Measurements from ENCODE around the gene GORASP2.

Gene GORASP2

DNA sequence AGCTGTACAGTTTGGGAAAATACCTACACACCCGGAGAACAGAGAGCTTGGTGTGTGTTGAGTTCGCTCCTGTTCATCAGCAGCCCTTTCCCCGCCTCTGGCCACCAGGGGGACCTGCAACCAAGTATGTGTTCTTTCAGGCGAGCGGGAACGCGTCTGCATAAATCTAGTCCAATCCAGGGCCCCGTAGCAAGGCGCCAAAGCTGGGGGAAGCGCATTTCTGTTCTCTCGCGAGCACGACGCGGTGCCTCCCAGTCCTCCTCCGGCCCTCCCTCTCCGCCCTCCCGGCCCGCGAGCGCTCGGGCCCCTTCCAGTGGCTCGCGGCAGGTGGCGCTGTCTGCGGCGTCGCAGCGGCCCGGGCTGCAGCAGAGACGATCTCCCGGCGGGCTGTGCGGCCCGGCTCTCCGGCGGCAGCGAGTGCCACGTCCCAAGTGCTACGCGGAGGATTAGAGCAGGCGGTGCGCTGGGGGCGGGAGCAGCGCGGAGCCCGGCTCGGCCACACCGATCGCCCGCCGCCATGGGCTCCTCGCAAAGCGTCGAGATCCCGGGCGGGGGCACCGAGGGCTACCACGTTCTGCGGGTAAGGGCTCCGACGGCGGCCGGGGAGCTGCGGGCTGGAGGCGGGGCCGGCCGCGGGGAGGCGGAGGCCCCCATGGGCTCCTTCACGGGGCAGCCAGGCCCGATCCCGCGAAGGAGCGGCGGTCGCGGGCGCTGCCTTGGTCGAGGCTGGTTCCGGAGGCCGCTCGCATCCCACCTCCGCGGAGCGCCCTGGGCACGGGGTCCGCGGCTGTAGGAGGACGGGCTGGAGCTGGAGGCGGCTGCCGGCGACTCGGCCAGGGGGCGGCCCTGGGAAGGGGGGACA lies at the start of gene GORASP2:
Gene GORASP2, plus strand, starts transcription at position 430 of the 862 bp plus-strand sequence. Its CDS starts 88 bp downstream, at position 518.
- peak; percentile 88 for TF ChIP-seq CTCF (conservative IDR thresholded peaks at IDR 0.05; ENCODE audit: low read length)
- peak; percentile 100 for DNase-seq (ENCODE audit: low read depth)
- H3K4me3 ChIP-seq (ENCODE audit: low read length): peak within 1 kb of the TSS; percentile 93

DNA sequence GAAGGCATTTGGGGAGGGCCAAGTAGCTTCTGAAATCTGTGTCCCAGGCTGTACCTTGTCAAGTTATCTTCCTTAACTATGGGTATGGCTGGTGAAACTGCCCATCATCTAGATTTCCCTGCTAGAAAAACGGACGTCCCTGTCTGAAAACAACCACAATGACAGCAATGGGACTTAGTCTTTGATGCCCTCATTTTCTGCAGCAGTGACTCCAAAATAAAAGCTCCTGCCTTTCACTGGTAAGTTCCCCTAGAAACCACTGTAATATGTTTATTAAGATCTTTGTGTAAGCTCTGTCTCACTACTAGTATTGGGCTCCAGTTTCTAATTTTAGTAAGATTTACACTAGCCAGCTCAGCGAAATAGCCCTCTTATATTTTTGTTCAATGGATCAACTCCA lies 47.2 kb upstream of the GORASP2 start:
- TF ChIP-seq CTCF (conservative IDR thresholded peaks at IDR 0.05; ENCODE audit: low read length): no peak
- no peak for DNase-seq (ENCODE audit: low read depth)
- H3K4me3 ChIP-seq (ENCODE audit: low read length): no peak overlapping the region

- H3K4me3 ChIP-seq (ENCODE audit: low read length): no peak overlapping the region
- no peak for TF ChIP-seq CTCF (conservative IDR thresholded peaks at IDR 0.05; ENCODE audit: low read length)
- DNase-seq (ENCODE audit: low read depth): no peak
Observed at GRCh38 chr2:170882758-170883157, 46.3 kb upstream of the GORASP2 start.

GRCh38 chr2:170883683-170884082 lies 45.4 kb upstream of the GORASP2 start:
- H3K4me3 ChIP-seq (ENCODE audit: low read length): no peak overlapping the region
- no peak for TF ChIP-seq CTCF (conservative IDR thresholded peaks at IDR 0.05; ENCODE audit: low read length)
- no peak for DNase-seq (ENCODE audit: low read depth)

- no peak overlapping the region for H3K4me3 ChIP-seq (ENCODE audit: low read length)
- peak; percentile 35 for TF ChIP-seq CTCF (conservative IDR thresholded peaks at IDR 0.05; ENCODE audit: low read length)
- DNase-seq (ENCODE audit: low read depth): peak; percentile 36
Observed at GRCh38 chr2:170885130-170885791, 43.8 kb upstream of the GORASP2 start.

DNA sequence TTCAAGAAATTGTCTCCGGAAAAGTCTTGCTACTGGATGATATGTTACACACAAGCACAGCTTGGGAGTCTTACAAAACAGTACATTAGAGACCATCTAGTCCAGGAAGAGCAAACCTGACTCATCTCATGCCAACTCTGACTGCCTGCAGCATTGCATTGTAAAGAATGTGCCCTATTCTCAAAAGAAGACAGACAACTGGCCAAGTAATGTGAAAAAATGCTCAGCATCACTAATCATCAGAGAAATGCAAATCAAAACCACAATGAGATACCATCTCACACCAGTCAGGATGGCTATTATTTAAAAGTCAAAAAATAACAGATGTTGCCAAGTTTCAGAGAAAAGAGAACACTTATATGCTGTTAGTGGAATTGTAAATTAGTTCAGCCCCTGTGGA lies 42.7 kb upstream of the GORASP2 start:
- DNase-seq (ENCODE audit: low read depth): peak; percentile 95
- no peak overlapping the region for H3K4me3 ChIP-seq (ENCODE audit: low read length)
- TF ChIP-seq CTCF (conservative IDR thresholded peaks at IDR 0.05; ENCODE audit: low read length): no peak

- peak; percentile 13 for DNase-seq (ENCODE audit: low read depth)
- TF ChIP-seq CTCF (conservative IDR thresholded peaks at IDR 0.05; ENCODE audit: low read length): no peak
- no peak overlapping the region for H3K4me3 ChIP-seq (ENCODE audit: low read length)
Observed at GRCh38 chr2:170887496-170887895, 41.6 kb upstream of the GORASP2 start.

Data from AG10803 (cell line).